HG02678 (cell line): ENCODE data around the gene SOBP.
A peak's percentile ranks its signal among the peaks of the same experiment; 100 is the strongest.
"Not testable (repeated sequence)": the region's sequence is repeated elsewhere in the genome, so short reads cannot be mapped to it uniquely, and the experiment has no call there.

ENCODE experiments used
- ATAC-seq: cut with Tn5 transposase; IDR thresholded peaks from one replicate; pipeline ENCODE4 v1.9.1; 2021; ENCODE audit warnings: mild to moderate bottlenecking, moderate library complexity; ENCODE audit not compliant: unreplicated experiment

The SOBP gene

GRCh38 chr6:107519224-107519623, 29.3 kb downstream of the SOBP start:
- not testable (repeated sequence) for ATAC-seq

- ATAC-seq: not testable (repeated sequence)
Measured at GRCh38 chr6:107520706-107521105, 30.8 kb downstream of the SOBP start.

GRCh38 chr6:107523054-107523791, 33.3 kb downstream of the SOBP start:
- no peak for ATAC-seq

GRCh38 chr6:107523794-107524193, 33.9 kb downstream of the SOBP start:
- ATAC-seq: no peak

- no peak for ATAC-seq
Measured at GRCh38 chr6:107524626-107525025, 34.7 kb downstream of the SOBP start.

GRCh38 chr6:107531868-107532267, 42.0 kb downstream of the SOBP start:
- ATAC-seq: no peak

GRCh38 chr6:107532706-107533105, 42.8 kb downstream of the SOBP start:
- ATAC-seq: no peak

GRCh38 chr6:107533415-107534059, 43.6 kb downstream of the SOBP start:
- ATAC-seq: no peak

- no peak for ATAC-seq
Measured at GRCh38 chr6:107534571-107535141, 44.7 kb downstream of the SOBP start.

GRCh38 chr6:107535626-107536025, 45.7 kb downstream of the SOBP start:
- ATAC-seq: no peak

- peak; percentile 60 for ATAC-seq
Measured at GRCh38 chr6:107536180-107536961, 46.5 kb downstream of the SOBP start.

- no peak for ATAC-seq
Measured at GRCh38 chr6:107537559-107537958, 47.6 kb downstream of the SOBP start.

GRCh38 chr6:107538856-107539387, 49.0 kb downstream of the SOBP start:
- no peak for ATAC-seq

- no peak for ATAC-seq
Measured at GRCh38 chr6:107539409-107539808, 49.5 kb downstream of the SOBP start.

- ATAC-seq: no peak
Measured at GRCh38 chr6:107539849-107540464, 50.0 kb downstream of the SOBP start.

- no peak for ATAC-seq
Measured at GRCh38 chr6:107540465-107540857, 50.5 kb downstream of the SOBP start.

- ATAC-seq: no peak
Measured at GRCh38 chr6:107542192-107542668, 52.3 kb downstream of the SOBP start.

- no peak for ATAC-seq
Measured at GRCh38 chr6:107543088-107543487, 53.2 kb downstream of the SOBP start.

- no peak for ATAC-seq
Measured at GRCh38 chr6:107543567-107543966, 53.6 kb downstream of the SOBP start.

GRCh38 chr6:107545763-107546162, 55.8 kb downstream of the SOBP start:
- ATAC-seq: no peak
